GM18870 (cell line): ENCODE measurements around the gene CCN5.
"Not testable (repeated sequence)": the region's sequence is repeated elsewhere in the genome, so short reads cannot be mapped to it uniquely, and the experiment has no call there.

Experiments
- ATAC-seq: cut with Tn5 transposase; IDR thresholded peaks from one replicate; pipeline ENCODE4 v1.9.1; 2021; ENCODE audit warnings: moderate library complexity; ENCODE audit not compliant: unreplicated experiment

The CCN5 gene

GRCh38 chr20:44694159-44694558 is 21.0 kb upstream of the CCN5 start:
- no peak for ATAC-seq

DNA sequence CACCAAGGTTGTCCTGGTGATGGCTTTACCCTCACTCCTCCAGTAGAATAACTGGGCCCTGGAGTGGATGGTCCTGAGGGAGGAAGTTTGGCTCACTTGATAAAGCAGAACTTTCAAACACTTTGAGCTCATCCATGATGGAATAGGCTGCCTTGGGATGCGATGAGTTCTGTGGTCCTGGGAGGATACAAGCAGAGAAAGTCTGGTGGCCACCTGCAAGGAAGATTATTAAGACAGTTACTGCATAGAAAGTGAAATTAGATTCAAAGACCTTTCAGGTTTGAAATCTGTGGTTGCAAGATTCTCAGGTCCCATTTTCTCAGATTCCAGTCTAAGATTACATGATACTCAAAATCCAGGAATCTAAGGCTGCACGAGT is 19.9 kb upstream of the CCN5 start:
- no peak for ATAC-seq

- no peak for ATAC-seq
These were observed 19.4 kb upstream of the CCN5 start for GRCh38 chr20:44695674-44696300.

DNA sequence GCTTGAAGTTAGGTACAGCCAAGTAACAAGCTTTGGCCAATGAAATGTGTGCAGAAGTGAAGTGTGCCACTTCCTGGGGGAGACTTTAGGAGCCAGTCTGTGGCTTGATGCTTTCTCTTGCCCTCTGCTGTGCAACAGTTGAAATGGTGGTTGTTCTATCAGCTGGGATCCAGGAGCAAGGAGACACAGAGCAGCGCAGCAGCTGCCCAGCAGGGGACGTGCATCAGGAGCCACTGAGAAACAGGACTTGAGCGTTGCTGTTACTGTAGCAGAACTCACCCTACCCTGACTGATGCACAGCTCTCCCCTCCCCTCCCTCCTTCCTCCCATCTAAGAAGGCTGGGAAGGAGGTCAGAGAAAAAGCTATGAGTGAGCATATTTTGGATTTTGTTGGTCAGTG is 18.9 kb upstream of the CCN5 start:
- no peak for ATAC-seq

DNA sequence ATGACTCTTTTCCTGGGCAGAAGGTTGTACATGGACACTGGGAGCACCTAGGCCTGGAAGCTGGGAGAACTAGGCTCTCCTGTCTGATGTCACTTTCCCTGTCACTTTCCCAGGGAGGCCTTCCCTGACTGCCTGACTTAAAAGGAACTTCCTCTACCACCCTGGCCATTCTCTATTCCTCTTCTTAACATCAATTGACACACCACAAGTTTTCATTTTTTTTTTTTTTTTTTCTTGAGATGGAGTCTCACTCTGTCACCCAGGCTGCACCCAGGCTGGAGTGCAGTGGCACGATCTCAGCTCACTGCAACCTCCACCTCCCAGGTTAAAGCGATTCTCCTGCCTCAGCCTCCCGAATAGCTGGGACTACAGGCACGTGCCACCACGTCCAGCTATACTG is 18.1 kb upstream of the CCN5 start:
- ATAC-seq = not testable (repeated sequence)

DNA sequence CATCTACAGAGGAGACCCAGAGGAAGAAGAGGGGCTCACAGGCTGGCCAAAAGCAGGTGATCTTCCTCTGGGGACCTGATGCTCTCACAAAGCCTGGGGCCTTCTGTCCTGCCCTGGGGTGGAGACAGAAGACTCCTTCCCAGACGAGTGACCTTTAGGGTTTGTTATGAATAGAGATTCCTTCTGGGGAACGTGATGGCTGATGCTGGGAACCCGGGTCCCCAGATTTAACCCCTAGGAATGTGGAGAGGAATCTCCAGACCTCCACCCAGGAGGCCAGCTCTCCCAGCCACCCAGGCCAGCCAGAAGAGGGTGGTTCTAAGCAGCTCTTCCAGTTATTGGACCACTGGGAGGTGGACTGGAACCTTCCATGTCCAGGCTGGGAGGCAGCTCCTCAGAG is 16.8 kb upstream of the CCN5 start:
- ATAC-seq = no peak

GRCh38 chr20:44700306-44700705 is 14.9 kb upstream of the CCN5 start:
- no peak for ATAC-seq

DNA sequence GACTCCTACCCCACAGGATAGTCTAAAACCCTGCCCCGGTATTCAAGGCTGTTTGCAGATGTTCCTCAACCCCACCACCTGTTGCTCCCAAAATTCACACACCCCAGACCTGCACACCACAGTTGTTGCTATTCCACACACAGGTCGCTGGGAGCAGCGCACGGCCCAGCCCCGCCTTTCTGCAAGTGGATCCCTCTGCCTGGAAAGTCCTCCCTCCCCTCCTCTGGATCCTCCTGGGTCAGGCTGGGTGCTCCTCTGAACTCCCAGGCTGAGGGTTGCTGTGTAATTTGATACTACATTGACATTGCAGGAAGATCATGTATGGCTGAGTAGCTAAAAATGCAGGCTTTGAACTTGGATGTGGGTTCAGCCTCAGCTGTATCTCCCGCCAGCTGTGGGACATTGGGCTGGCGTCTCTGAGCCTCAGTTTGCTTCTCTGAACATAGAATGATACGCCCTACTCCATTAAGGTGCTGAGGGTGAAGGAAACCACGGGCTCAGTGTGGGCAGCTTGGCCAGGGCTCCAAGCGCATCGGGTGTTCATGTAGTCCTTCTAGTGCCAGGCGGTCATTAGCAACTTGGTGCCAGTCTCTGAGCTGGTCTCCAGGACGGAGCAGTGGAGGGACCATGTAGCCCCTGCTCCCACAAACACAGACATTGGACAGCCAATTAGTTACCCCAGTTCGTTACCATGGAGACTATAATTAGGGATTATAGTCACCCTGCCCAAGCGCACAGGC is 13.9 kb upstream of the CCN5 start:
- no peak for ATAC-seq

DNA sequence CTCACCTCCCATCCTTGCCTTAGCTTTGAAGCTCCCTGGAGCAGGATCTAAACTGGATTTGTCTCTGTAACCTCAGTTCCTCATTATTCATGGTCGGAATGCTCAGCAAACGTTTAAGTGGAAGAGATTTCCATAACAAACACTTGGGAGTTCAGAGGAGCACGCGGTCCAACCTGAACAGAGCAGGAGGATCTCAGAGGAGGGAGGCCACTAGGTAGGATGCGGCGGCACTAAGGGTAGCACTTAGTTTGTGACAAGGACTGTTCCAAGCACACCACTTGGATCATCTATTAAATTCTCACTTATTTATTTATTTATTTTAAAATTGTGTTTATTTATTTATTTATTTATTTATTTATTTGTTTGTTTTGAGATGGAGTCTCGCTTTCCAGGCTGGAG is 13.3 kb upstream of the CCN5 start:
- ATAC-seq = no peak

GRCh38 chr20:44702776-44703175 is 12.4 kb upstream of the CCN5 start:
- no peak for ATAC-seq

DNA sequence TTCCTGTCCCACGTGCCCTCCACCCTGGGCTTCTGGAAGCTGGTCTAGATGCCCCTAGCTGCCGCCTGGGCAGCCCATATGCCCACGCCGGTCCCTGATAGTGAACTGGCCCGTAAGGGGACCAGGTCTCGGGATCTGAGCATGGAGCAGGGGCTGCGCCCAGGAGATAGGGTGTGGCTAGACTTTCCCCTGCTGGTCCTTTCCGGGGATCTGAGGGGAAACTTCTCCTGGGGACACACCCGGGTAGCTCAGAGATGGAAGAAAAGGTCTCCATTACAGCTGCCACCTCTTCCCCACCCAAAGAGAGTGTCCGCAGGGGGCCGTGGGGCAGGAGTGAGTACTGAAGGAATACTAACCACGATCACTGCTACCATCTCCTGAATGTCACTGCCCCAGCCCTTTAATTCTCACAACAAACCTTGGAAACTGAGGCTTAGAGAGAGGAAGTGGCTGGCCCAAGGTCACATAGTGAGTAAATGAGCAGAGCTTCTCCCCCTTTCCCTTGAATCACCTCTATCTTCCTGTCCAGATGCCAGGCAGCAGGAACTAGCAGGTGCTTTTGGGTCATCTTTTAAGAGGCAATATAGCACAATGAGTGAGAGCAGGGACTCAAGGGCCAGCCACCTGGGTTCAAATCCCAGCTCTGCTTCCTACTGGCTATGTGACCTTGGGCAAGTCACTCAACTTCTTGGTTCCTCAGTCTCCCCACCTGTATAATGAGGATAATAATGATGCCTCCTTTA is 11.8 kb upstream of the CCN5 start:
- ATAC-seq = no peak

DNA sequence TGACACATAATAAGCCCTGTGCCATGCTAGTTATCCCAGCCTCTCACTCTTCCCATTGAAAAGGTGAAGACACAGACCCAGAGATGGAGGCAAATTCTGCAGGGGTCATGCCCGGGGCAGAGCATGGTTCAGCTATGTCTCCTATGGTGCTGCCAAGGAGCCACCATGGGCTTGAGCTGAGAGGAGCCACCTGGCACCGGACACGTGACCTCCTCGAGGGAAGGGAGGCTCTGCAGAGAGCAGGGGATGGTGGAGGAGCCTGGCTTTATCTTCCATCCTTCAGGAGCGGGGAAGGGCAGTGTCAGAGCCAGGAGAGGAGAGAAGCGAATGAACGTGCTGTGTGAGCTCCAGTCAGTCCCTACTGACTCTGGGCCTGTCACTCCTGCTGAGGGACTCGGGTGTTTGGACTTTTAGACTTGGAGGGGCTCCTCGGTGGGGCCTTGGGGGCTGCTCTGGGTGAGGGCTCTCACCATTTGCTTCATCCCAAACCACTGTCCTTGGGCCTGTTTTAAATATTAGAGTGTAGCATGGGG is 11.1 kb upstream of the CCN5 start:
- ATAC-seq = no peak

DNA sequence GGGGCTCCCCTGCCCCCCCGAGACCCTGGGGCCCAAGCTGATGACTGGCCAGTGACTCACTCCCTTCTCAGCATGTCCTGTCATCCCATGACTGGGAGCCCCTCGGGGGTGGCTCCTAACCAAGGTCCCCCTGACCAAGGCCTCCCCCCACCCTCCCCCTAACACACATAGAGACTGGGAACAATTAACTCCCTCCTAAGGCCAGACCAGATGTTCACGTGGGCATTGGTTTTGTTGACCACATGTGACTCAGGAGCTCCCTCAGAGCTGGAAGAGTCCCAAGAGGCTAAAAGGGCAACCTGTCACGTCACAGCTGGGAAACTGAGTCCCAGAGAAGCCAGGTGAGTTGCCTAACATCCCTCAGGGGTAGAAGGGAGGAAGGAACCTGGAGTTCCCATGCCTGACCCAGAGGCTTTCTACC is 10.6 kb upstream of the CCN5 start:
- no peak for ATAC-seq

DNA sequence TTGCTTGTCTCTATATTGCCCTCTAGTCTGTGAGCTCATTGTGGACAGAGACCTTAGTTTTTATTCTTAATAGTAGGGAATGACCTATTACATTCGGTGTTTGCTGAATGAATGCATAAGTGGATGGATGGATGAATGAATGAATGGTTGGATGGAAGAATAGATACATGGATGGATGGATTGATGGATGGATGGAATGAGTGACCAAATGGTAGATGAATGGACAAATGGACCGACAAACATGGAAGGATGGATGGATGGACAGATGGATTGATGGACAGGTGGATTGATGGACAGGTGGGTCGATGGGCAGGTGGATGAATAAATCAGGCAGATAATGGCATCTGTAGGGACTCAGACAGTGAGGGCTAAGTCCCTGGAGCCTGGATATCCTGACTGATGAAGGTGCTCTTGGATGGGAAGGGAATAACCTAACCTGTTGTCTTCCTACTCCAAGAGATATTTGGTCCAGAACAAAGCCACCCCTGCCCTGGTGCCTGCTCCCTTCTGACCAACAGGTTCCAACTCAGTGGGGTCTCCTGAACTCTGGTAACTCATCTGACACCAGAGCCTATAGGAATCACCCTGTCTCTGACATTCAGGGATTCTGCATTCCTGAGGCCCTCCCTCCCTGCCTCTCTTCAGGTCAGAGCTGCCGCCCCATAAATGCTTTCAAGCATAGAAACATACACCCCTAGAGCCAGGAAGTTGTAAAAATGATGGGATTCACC is 9.6 kb upstream of the CCN5 start:
- ATAC-seq = no peak

- ATAC-seq = no peak
These were observed 8.7 kb upstream of the CCN5 start for GRCh38 chr20:44706301-44707017.

DNA sequence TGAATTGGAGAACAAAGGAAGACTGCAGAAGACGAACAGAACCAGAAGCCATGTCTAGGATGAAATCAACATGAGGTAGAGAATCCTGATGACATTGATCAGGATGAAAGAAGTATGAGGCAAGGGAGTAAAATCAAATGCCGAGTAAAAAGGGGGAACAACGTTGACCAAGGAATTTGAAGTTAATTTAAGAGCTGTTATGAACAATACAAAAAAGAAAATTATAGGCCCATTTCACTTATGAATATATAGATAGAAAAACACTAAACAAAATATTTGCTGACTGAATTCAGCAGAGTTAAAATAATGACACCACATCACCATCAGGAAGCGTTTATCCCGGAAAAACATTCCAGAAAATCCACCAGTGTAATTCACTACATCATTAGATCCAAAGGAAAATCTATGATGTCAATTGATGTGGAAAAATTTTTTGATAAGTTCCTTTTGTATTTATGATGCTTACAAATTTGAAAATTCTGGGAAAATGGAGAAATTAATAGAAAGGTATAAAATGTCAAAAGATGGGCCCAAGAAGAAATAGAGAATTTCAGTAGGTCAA is 8.1 kb upstream of the CCN5 start:
- ATAC-seq = no peak

DNA sequence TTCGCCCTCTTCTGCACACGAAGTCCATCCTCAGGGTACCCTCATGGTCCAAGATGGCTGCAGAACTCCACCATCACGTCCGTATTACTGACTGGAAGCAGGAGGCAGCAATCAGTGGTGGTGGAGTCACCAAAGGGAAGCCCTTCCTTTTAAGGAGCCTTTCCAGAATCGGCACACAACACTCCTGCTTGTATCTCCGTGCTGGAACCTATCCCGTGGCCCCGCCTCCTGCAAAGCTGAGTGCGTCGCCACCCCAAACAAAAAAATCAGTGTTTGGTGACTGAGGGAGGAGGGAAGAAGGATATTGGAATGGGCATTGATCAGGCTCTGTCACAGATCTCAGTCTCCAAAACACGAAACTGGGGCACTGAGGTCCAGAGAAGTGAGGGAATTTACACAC is 5.8 kb upstream of the CCN5 start:
- no peak for ATAC-seq

DNA sequence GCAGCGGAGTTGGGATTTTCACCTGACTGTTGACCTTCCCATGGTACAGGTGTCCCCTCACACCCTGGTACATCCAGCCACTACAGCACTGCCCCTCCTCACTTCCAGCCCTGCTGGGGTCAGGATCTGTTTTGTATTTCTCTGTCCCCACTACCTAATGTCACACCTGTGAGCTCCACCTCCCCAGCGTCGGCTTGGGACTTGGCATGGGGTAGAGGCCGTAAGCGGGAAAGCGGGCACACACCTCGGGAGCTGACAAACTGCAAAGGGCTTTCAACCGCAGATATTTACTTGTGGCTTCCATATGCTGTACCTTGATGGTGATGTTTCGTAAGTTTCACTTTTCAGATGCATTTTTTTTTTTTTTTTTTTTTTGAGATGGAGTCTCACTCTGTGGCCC is 5.4 kb upstream of the CCN5 start:
- no peak for ATAC-seq

GRCh38 chr20:44711237-44711636 is 3.9 kb upstream of the CCN5 start:
- no peak for ATAC-seq

GRCh38 chr20:44714102-44714700 is 968 bp upstream of the CCN5 start:
- no peak for ATAC-seq
